GM19397 (cell line): ENCODE measurements around the gene MCMBP.
"Not testable (repeated sequence)": the region's sequence is repeated elsewhere in the genome, so short reads cannot be mapped to it uniquely, and the experiment has no call there.

Experiments
- ATAC-seq: cut with Tn5 transposase; IDR thresholded peaks from one replicate; pipeline ENCODE4 v1.9.1; 2021; ENCODE audit warnings: mild to moderate bottlenecking, moderate library complexity; ENCODE audit not compliant: unreplicated experiment

Gene MCMBP

GRCh38 chr10:119832951-119833350 is 39.7 kb downstream of the MCMBP start:
- ATAC-seq: no peak

GRCh38 chr10:119831656-119832055 is 41.0 kb downstream of the MCMBP start:
- no peak for ATAC-seq

GRCh38 chr10:119830851-119831250 is 41.8 kb downstream of the MCMBP start:
- no peak for ATAC-seq

GRCh38 chr10:119829429-119829828 is 43.2 kb downstream of the MCMBP start:
- ATAC-seq: no peak

GRCh38 chr10:119827430-119827829 is 45.2 kb downstream of the MCMBP start:
- no peak for ATAC-seq

GRCh38 chr10:119826771-119827170 is 45.9 kb downstream of the MCMBP start:
- no peak for ATAC-seq

- ATAC-seq: no peak
Measured at GRCh38 chr10:119824299-119824698, 48.3 kb downstream of the MCMBP start.

GRCh38 chr10:119821182-119821581 is 51.5 kb downstream of the MCMBP start:
- ATAC-seq: no peak

- ATAC-seq: no peak
Measured at GRCh38 chr10:119818889-119819270, 53.8 kb downstream of the MCMBP start.

- no peak for ATAC-seq
Measured at GRCh38 chr10:119817991-119818888, 54.4 kb downstream of the MCMBP start.

GRCh38 chr10:119815671-119816070 is 57.0 kb downstream of the MCMBP start:
- no peak for ATAC-seq

- ATAC-seq: no peak
Measured at GRCh38 chr10:119812684-119813083, 60.0 kb downstream of the MCMBP start.

- ATAC-seq: no peak
Measured at GRCh38 chr10:119811122-119811521, 61.5 kb downstream of the MCMBP start.

GRCh38 chr10:119807960-119808697 is 64.5 kb downstream of the MCMBP start:
- no peak for ATAC-seq

GRCh38 chr10:119806334-119807130 is 66.1 kb downstream of the MCMBP start:
- no peak for ATAC-seq

GRCh38 chr10:119805702-119806230 is 66.9 kb downstream of the MCMBP start:
- no peak for ATAC-seq

- ATAC-seq: no peak
Measured at GRCh38 chr10:119803264-119803663, 69.4 kb downstream of the MCMBP start.

GRCh38 chr10:119801998-119802538 is 70.6 kb downstream of the MCMBP start:
- ATAC-seq: no peak

- ATAC-seq: no peak
Measured at GRCh38 chr10:119801176-119801575, 71.5 kb downstream of the MCMBP start.

- ATAC-seq: no peak
Measured at GRCh38 chr10:119796039-119796438, 76.6 kb downstream of the MCMBP start.

- ATAC-seq: not testable (repeated sequence)
Measured at GRCh38 chr10:119795101-119795500, 77.5 kb downstream of the MCMBP start.
